NCI-H446 treated with DMSO at 0.1 percent for 48 hours (cell line): Measurements from ENCODE around the gene CC2D1A.

Experiments used
- DNase-seq: peaks from one replicate; lab custom pipeline; 2025; lab: John Stamatoyannopoulos, UW

CC2D1A gene

GRCh38 chr19:13905634-13906520 lies at the start of gene CC2D1A, which contains the start of gene BRME1:
Gene CC2D1A (plus strand): TSS chr19:13906201. CDS start chr19:13906442, 241 bp downstream.
Gene BRME1 (minus strand): TSS chr19:13906117. CDS start chr19:13904892, 1,225 bp downstream.
- DNase-seq = peak; percentile 72

- DNase-seq = no peak
Measured at GRCh38 chr19:13856497-13856896, 49.5 kb upstream of the CC2D1A start.

DNA sequence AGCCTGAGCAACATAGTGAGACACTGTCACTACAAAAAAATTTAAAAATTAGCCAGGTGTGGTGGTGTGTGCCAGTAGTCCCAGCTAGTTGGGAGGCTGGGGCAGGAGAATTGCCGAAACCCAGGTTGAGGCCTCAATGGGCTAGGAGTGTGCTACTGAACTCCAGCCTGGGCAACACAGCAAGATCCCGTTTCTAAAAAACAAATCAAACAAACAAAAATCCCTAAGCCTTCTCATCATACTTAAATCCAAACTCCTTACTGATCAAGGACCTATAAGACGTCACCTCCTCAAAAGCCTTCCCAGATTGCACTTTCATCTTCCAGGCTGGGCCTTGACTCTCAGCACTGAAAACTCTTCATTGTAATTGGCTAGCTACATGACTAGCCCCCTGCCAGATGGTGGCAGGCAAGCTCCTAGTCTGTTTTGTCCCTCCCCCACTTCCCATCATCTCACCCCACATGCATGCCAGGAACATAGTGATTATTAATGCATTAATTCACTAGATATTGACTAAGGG lies 46.6 kb upstream of the CC2D1A start:
- DNase-seq = no peak

GRCh38 chr19:13860679-13861391 lies 45.2 kb upstream of the CC2D1A start:
- no peak for DNase-seq

DNA sequence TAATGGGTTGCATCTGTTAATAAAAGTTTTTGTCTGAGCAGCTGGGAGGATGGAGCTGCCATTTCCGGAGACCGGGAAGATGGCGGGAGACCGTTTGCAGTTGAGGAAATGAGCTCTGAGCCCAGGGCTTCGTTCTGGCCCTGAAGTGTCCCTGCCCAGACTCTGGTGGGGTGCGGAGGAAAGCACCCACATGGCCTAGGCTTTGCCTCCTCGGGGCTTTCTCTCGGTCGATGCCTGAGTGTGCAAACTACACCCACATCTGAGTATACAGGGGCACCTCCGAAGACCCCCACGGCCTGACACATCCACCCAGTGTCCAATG lies 44.6 kb upstream of the CC2D1A start:
- no peak for DNase-seq

- peak; percentile 61 for DNase-seq
Measured at GRCh38 chr19:13861714-13862531, 44.1 kb upstream of the CC2D1A start.

DNA sequence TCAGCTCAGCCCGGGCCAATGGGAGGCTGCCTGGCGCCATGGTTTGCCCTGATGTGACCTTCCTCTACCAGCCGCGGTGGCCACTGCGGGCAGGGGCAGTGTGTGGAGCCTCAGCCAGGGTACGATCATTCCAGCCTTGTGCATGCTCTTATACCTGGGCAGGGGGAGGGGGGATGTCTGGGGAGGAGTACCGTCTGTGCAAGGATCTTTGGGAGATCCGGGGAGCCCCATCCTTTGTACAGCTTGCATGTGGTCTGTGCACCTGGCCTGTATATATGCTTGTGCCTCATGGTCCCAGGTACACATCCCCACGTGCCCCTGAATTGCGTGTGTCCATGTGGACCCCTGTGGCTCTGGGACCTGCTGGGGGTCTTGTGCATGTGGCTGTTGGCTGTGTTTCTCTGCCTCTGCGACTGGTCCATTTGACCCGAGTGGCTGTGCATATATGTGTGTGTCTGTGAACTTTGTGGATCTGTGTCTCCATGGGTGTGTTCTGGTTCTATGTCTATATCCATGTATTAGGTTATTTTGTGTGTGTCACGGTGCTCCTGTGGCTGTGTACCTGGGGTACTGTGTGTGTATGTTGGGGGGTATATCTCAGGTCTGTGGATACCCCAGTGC lies 41.8 kb upstream of the CC2D1A start:
- DNase-seq = no peak

- DNase-seq = no peak
Measured at GRCh38 chr19:13864667-13865570, 41.1 kb upstream of the CC2D1A start.

- DNase-seq = no peak
Measured at GRCh38 chr19:13865571-13866462, 40.2 kb upstream of the CC2D1A start.

- DNase-seq = no peak
Measured at GRCh38 chr19:13866463-13867046, 39.4 kb upstream of the CC2D1A start.

DNA sequence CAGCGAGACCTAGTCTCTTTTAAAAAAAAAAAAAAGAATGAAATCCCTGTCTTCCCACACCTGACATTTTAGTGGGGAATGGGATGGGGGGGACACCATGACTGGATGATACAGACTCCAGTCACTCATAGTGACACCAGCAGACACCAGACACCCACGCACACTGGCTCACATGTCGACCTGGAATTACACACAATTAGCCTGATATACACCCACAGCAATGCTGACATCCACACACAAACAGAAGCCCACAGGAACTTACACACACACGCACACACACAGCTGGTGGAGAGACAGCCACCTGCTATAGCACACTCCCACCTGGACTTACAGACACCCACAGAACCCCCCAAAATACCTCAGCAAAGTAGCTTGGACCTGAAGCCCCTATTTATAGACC lies 37.3 kb upstream of the CC2D1A start:
- DNase-seq = no peak

GRCh38 chr19:13869281-13869680 lies 36.7 kb upstream of the CC2D1A start:
- DNase-seq = no peak

GRCh38 chr19:13870873-13871272 lies 35.1 kb upstream of the CC2D1A start:
- DNase-seq = no peak

GRCh38 chr19:13872339-13872694 lies 33.7 kb upstream of the CC2D1A start:
- no peak for DNase-seq

- no peak for DNase-seq
Measured at GRCh38 chr19:13872695-13873389, 33.2 kb upstream of the CC2D1A start.

GRCh38 chr19:13873834-13874515 lies 32.0 kb upstream of the CC2D1A start:
- DNase-seq = no peak

- no peak for DNase-seq
Measured at GRCh38 chr19:13875824-13876223, 30.2 kb upstream of the CC2D1A start.

DNA sequence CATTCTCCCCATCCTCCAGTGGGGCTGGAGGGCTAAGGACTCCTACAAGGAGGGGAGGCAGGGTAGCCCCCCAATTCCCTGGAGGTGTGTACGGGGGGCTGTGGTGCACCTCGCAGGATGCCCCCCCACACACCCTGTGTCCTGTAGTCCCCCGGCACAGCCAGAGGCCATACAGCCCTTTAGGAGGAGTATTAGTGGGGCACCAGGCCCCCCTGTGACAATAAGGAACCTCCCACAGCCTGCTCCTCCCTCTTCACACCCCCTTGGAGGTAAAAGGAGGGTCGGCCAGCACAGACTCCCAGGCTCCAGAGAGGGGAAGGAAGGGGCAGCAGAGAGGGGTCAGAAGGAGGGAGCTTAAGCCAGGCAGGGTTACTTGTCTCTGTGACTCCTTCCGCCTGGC lies 29.2 kb upstream of the CC2D1A start, which contains the start of gene NANOS3:
NANOS3 (plus strand) TSS at position 301 of the 400 bp plus-strand sequence. CDS start 115 bp downstream, outside the sequence.
- DNase-seq = no peak
